Fibroblast of lung (primary cell): ENCODE measurements around the gene TAGAP. TPM values are rescaled to one million over a fixed set of nuclear protein-coding genes. Genes with fewer than 3 reads are reported as not detected.
A peak's percentile ranks its signal among the peaks of the same experiment; 100 is the strongest.

ENCODE experiments used
- DNase-seq, 2 donors: peaks; one replicate each; pipeline versions ENCODE4 v3.0.0 to v3.0.0-alpha.2; 2010; ENCODE audit warnings: low read depth in 2 of 2
- H2AFZ ChIP-seq: 2 replicates; pipeline ENCODE4 v1.5.1; 2012; ENCODE audit warnings: low read length, control low read depth, inconsistent platforms
- H3K27ac ChIP-seq: 2 replicates; pipeline ENCODE4 v1.5.1; 2011; ENCODE audit warnings: low read length, control low read depth; ENCODE audit not compliant: insufficient read depth
- H3K27me3 ChIP-seq: 2 replicates; pipeline ENCODE4 v1.5.1; 2011; ENCODE audit warnings: mild to moderate bottlenecking, low read length; ENCODE audit not compliant: control insufficient read depth, insufficient read depth
- H3K36me3 ChIP-seq: 2 replicates; pipeline ENCODE4 v1.5.1; 2011; ENCODE audit warnings: low read length; ENCODE audit not compliant: control insufficient read depth, insufficient read depth
- H3K4me1 ChIP-seq: 2 replicates; pipeline ENCODE4 v1.5.1; 2011; ENCODE audit warnings: low read length; ENCODE audit not compliant: control insufficient read depth, insufficient read depth; ENCODE audit errors: extremely low read depth
- H3K4me2 ChIP-seq: 2 replicates; pipeline ENCODE4 v1.5.1; 2011; ENCODE audit warnings: low read length, control low read depth; ENCODE audit not compliant: insufficient read depth; ENCODE audit errors: extremely low read depth
- H3K4me3 ChIP-seq, 4 experiments: fragments of 200-600 bp in 1 of 4; sonication (generic) in 1 of 4; replicated peaks in 1 of 4; 2 replicates each; pipeline ENCODE4 v1.5.1; 2011 to 2016; ENCODE audit warnings: low read length in 4 of 4, low read depth in 3 of 4, mild to moderate bottlenecking in 3 of 4, control low read depth in 2 of 4, inconsistent platforms in 1 of 4, mixed read lengths in 1 of 4; ENCODE audit not compliant: insufficient read depth in 1 of 4; ENCODE audit errors: control extremely low read depth in 1 of 4
- H3K79me2 ChIP-seq: 2 replicates; pipeline ENCODE4 v1.5.1; 2012; ENCODE audit warnings: mild to moderate bottlenecking, low read length, inconsistent platforms; ENCODE audit not compliant: control insufficient read depth, insufficient read depth
- H3K9ac ChIP-seq: 2 replicates; pipeline ENCODE4 v1.5.1; 2011; ENCODE audit warnings: mild to moderate bottlenecking, low read length, control low read depth; ENCODE audit not compliant: insufficient read depth
- H3K9me3 ChIP-seq: 2 replicates; pipeline ENCODE4 v1.5.1; 2012; ENCODE audit warnings: low read depth, low read length; ENCODE audit not compliant: control insufficient read depth, insufficient read depth
- H4K20me1 ChIP-seq: 2 replicates; pipeline ENCODE4 v1.5.1; 2011; ENCODE audit warnings: low read length; ENCODE audit not compliant: control insufficient read depth, insufficient read depth; ENCODE audit errors: extremely low read depth
- CTCF ChIP-seq, 2 donors: IDR thresholded peaks in 1 of 2; conservative IDR thresholded peaks in 1 of 2; 1 replicate in 1 of 2; 2 replicates in 1 of 2; pipeline ENCODE4 v1.5.1; 2011 to 2012; ENCODE audit warnings: low read length in 2 of 2, control low read depth in 1 of 2, inconsistent platforms in 1 of 2, low read depth in 1 of 2, mild to moderate bottlenecking in 1 of 2
- EZH2 ChIP-seq: IDR thresholded peaks from 2 replicates; pipeline ENCODE4 v1.5.1; 2012; ENCODE audit warnings: low read length, control low read depth, mild to moderate bottlenecking; ENCODE audit errors: missing control alignments
- polyA plus RNA-seq, 2 donors: library from polyadenylated mRNA; depleted of rRNA in 1 of 2; stranded (reverse) in 1 of 2; unstranded in 1 of 2; fragments of >200 nt; gene quantifications; 2 replicates each; pipeline ENCODE4 v1.2.1, GENCODE V29; 2011 to 2012; ENCODE audit warnings: missing spikeins in 1 of 2
- total RNA-seq: library from RNA; depleted of rRNA; stranded (reverse); fragments of >200 nt; gene quantifications from 2 replicates; pipeline ENCODE4 v1.2.1, GENCODE V29; 2014

Gene TAGAP
- total and polyA plus RNA-seq, 2 donors (not counting 1 experiment from before 2014, with no cell fraction given): not detected

DNA sequence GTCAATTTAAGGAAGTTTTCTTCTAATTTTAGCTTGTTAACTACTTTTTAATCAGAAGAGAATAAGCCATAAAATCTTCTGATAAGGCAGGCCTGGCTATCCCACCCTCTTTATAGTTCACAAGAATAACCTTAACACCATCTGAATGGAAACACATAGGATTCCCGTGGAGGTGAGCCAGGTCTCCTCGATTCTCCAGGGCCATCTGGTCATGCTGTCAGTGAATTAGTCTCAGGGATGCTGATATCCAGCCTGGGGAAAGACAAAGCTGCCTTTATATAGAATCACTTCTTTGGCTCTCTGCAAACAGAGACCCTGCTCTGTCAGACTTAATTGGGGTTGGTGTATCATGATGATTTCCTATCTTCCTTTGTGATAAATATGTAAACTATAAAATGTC is 30.1 kb upstream of the TAGAP start:
- no peak overlapping the region for H3K4me3 ChIP-seq
- no peaks in the 10 kb centered on the region for H3K79me2 ChIP-seq
- H2AFZ ChIP-seq: no peak overlapping the region
- H4K20me1 ChIP-seq: no peaks in the 10 kb centered on the region
- no peaks in the 10 kb centered on the region for H3K4me1 ChIP-seq
- no peak overlapping the region for H3K9ac ChIP-seq
- H3K9me3 ChIP-seq: no peaks in the 10 kb centered on the region
- no peak for DNase-seq
- no peak overlapping the region for H3K4me2 ChIP-seq
- H3K27ac ChIP-seq: no peak overlapping the region
- no peaks in the 10 kb centered on the region for H3K36me3 ChIP-seq
- H3K27me3 ChIP-seq: no peaks in the 10 kb centered on the region
- TF ChIP-seq CTCF (conservative IDR thresholded peaks at IDR 0.05 in 1 of 2, IDR thresholded peaks at IDR 0.05 in 1 of 2; ENCODE audit: low read depth in 1 of 2, low read length in 2 of 2) (no peak), EZH2 (no peak)

DNA sequence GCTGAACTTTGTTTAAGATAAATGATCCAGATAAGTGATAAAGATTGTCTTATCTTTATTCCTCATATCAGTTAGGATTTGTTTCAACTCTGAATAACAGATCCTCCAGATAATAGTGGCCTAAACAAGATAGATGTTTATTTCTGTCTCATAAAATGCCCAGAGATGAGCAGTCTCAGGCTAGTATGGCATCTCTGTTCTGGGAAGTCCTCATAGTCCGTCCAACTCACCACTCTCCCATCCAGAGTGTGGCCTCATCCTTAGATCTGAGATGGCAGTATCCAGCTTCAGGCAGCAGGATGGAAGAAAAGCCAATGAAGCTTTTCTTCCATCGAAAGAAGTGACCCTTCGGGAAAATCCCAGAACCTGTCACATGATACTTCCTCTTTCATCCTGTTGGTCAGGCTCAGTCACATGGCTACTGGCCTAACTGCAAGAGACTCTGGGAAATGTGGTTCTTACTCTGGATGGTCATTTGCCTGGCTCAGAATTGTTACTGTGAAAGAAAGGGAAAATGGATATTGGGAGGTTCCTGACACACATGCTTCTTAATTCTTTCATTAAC is 29.4 kb upstream of the TAGAP start:
- H3K36me3 ChIP-seq: no peaks in the 10 kb centered on the region
- H2AFZ ChIP-seq: no peak overlapping the region
- H3K4me1 ChIP-seq: no peaks in the 10 kb centered on the region
- H3K4me2 ChIP-seq: no peak overlapping the region
- H3K9me3 ChIP-seq: no peaks in the 10 kb centered on the region
- no peak overlapping the region for H3K27ac ChIP-seq
- no peaks in the 10 kb centered on the region for H3K79me2 ChIP-seq
- no peak for TF ChIP-seq EZH2
- TF ChIP-seq CTCF (conservative IDR thresholded peaks at IDR 0.05 in 1 of 2, IDR thresholded peaks at IDR 0.05 in 1 of 2; ENCODE audit: low read depth in 1 of 2, low read length in 2 of 2): no peak
- no peaks in the 10 kb centered on the region for H3K27me3 ChIP-seq
- peak overlapping the region in 1 of 4 experiments; percentile 44 for H3K4me3 ChIP-seq
- no peak overlapping the region for H3K9ac ChIP-seq
- peak; percentile 25 to 58 for DNase-seq
- no peaks in the 10 kb centered on the region for H4K20me1 ChIP-seq

- no peak overlapping the region for H2AFZ ChIP-seq
- H3K4me3 ChIP-seq: no peak overlapping the region
- no peaks in the 10 kb centered on the region for H3K9me3 ChIP-seq
- no peaks in the 10 kb centered on the region for H3K36me3 ChIP-seq
- no peak overlapping the region for H3K27ac ChIP-seq
- no peaks in the 10 kb centered on the region for H3K79me2 ChIP-seq
- TF ChIP-seq EZH2: no peak
- TF ChIP-seq CTCF (conservative IDR thresholded peaks at IDR 0.05 in 1 of 2, IDR thresholded peaks at IDR 0.05 in 1 of 2; ENCODE audit: low read depth in 1 of 2, low read length in 2 of 2): no peak
- H3K27me3 ChIP-seq: no peaks in the 10 kb centered on the region
- H3K9ac ChIP-seq: no peak overlapping the region
- H3K4me2 ChIP-seq: no peak overlapping the region
- H3K4me1 ChIP-seq: no peaks in the 10 kb centered on the region
- no peaks in the 10 kb centered on the region for H4K20me1 ChIP-seq
- no peak for DNase-seq
Observed at GRCh38 chr6:159071843-159072769, 27.3 kb upstream of the TAGAP start.
